DOHH2 (cell line): ENCODE measurements around the gene MTRFR.
"Not testable (repeated sequence)": the region's sequence is repeated elsewhere in the genome, so short reads cannot be mapped to it uniquely, and the experiment has no call there.

Experiments used
- H3F3A ChIP-seq: fragments of 200-600 bp; sonication (generic), shearing (Covaris generic); 2 replicates; pipeline ENCODE4 v1.6.0; 2016; ENCODE audit warnings: antibody characterized with exemption, mild to moderate bottlenecking; ENCODE audit not compliant: control insufficient read depth, insufficient read depth
- H3K27ac ChIP-seq: fragments of 200-600 bp; sonication (generic); 2 replicates; pipeline ENCODE4 v1.5.1; 2014; ENCODE audit warnings: low read depth, mild to moderate bottlenecking, low read length, moderate library complexity
- H3K27me3 ChIP-seq: fragments of 200-600 bp; sonication (generic); 2 replicates; pipeline ENCODE4 v1.6.1; 2014; ENCODE audit warnings: mild to moderate bottlenecking, low read length, mixed read lengths; ENCODE audit not compliant: control insufficient read depth
- H3K36me3 ChIP-seq: fragments of 200-600 bp; sonication (generic); 2 replicates; pipeline ENCODE4 v1.6.1; 2014; ENCODE audit warnings: mild to moderate bottlenecking, low read length, moderate library complexity, mixed read lengths; ENCODE audit not compliant: control insufficient read depth
- H3K4me1 ChIP-seq: fragments of 200-600 bp; sonication (generic); 2 replicates; pipeline ENCODE4 v1.6.1; 2014; ENCODE audit warnings: mild to moderate bottlenecking, low read length, mixed read lengths; ENCODE audit not compliant: control insufficient read depth
- H3K4me2 ChIP-seq: fragments of 200-600 bp; sonication (generic); 2 replicates; pipeline ENCODE4 v1.6.0; 2014; ENCODE audit warnings: mild to moderate bottlenecking, low read length, moderate library complexity
- H3K4me3 ChIP-seq: fragments of 200-600 bp; sonication (generic); 2 replicates; pipeline ENCODE4 v1.5.1; 2014; ENCODE audit warnings: mild to moderate bottlenecking, low read length, mixed read lengths
- H3K79me2 ChIP-seq: fragments of 200-600 bp; sonication (generic); 2 replicates; pipeline ENCODE4 v1.6.1; 2014; ENCODE audit warnings: mild to moderate bottlenecking, low read length, mixed read lengths; ENCODE audit not compliant: control insufficient read depth
- H3K9me2 ChIP-seq: fragments of 200-600 bp; sonication (generic); replicated peaks from 2 replicates; pipeline ENCODE4 v1.6.1; 2014; ENCODE audit warnings: mild to moderate bottlenecking, low read length, mixed read lengths; ENCODE audit not compliant: control insufficient read depth
- H3K9me3 ChIP-seq: fragments of 200-600 bp; sonication (generic); 2 replicates; pipeline ENCODE4 v1.6.1; 2014; ENCODE audit warnings: antibody characterized with exemption, low read length, mixed read lengths; ENCODE audit not compliant: control insufficient read depth, insufficient read depth
- H4K20me1 ChIP-seq: fragments of 200-600 bp; sonication (generic); 2 replicates; pipeline ENCODE4 v1.6.0; 2014; ENCODE audit warnings: low read depth, mild to moderate bottlenecking, antibody characterized with exemption, low read length, moderate library complexity; ENCODE audit not compliant: control insufficient read depth, insufficient read depth
- EZH2phosphoT487 ChIP-seq: fragments of 200-600 bp; sonication (generic); IDR thresholded peaks from 2 replicates; pipeline ENCODE4 v1.6.1; 2017; ENCODE audit warnings: borderline replicate concordance, mild to moderate bottlenecking, antibody characterized with exemption, low read length, moderate library complexity, mixed read lengths
- TF ChIP-seq, protein P1 (sequence below): fragments of 200-600 bp; sonication (generic); IDR thresholded peaks from one replicate; pipeline ENCODE4 v1.5.1; 2014; ENCODE audit warnings: antibody characterized with exemption, mild to moderate bottlenecking, low read depth, low read length; ENCODE audit not compliant: poor library complexity, severe bottlenecking

MTRFR gene

DNA sequence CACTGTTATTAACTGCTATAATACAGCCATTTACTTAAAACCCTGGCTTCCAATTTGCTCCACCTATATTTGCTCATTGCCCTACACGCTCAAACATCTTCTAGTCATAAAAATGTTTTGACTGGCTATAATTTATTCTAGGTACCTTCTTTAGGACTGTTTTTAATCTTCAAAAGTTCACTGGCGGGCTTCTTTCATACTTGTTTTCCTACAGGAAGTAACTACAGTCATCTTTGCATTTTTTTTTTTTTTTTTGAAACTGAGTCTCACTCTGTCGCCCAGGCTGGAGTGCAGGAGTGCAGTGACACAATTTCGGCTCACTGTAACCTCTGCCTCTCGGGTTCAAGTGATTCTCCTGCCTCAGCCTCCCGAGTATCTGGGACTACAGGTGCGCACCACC is 32.8 kb upstream of the MTRFR start:
- no peak overlapping the region for H3K4me2 ChIP-seq
- no peaks in the 10 kb centered on the region for H4K20me1 ChIP-seq
- 0 out of 2 replicates have a peak, but pooled peaks cover 4% of the 10 kb centered on the region for H3F3A ChIP-seq
- H3K9me3 ChIP-seq = no peaks in the 10 kb centered on the region
- no peak overlapping the region for H3K27ac ChIP-seq
- no peak overlapping the region for H3K4me3 ChIP-seq
- TF ChIP-seq, protein P1, sequence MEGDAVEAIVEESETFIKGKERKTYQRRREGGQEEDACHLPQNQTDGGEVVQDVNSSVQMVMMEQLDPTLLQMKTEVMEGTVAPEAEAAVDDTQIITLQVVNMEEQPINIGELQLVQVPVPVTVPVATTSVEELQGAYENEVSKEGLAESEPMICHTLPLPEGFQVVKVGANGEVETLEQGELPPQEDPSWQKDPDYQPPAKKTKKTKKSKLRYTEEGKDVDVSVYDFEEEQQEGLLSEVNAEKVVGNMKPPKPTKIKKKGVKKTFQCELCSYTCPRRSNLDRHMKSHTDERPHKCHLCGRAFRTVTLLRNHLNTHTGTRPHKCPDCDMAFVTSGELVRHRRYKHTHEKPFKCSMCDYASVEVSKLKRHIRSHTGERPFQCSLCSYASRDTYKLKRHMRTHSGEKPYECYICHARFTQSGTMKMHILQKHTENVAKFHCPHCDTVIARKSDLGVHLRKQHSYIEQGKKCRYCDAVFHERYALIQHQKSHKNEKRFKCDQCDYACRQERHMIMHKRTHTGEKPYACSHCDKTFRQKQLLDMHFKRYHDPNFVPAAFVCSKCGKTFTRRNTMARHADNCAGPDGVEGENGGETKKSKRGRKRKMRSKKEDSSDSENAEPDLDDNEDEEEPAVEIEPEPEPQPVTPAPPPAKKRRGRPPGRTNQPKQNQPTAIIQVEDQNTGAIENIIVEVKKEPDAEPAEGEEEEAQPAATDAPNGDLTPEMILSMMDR = no peak
- TF ChIP-seq EZH2phosphoT487 = no peak
- no peaks in the 10 kb centered on the region for H3K27me3 ChIP-seq
- no peaks in the 10 kb centered on the region for H3K79me2 ChIP-seq
- H3K9me2 ChIP-seq = no peaks in the 10 kb centered on the region
- peaks cover 73% of the 10 kb centered on the region for H3K36me3 ChIP-seq
- H3K4me1 ChIP-seq = no peaks in the 10 kb centered on the region

DNA sequence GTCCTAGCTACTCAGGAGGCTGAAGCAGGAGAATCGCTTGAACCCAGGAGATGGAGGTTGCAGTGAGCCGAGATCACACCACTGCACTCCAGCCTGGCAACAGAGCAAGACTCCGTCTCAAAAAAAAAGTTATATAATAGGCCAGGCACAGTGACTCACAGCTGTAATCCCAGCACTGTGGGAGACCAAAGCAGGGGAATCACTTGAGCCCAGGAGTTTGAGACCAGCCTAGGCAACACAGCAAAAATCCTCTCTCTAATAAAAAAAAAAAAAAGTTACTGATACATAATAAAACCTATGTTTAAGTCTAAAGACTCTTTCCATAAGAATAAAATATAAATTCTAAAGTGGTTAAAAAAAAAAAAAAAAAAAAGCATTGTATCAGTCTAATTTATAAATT is 26.4 kb upstream of the MTRFR start:
- not testable (repeated sequence) for H3K27ac ChIP-seq, H3K9me2 ChIP-seq, H3K4me3 ChIP-seq, H4K20me1 ChIP-seq, H3K27me3 ChIP-seq, H3F3A ChIP-seq, H3K4me2 ChIP-seq, H3K4me1 ChIP-seq, H3K79me2 ChIP-seq, H3K9me3 ChIP-seq
- peaks cover 71% of the 10 kb centered on the region for H3K36me3 ChIP-seq

DNA sequence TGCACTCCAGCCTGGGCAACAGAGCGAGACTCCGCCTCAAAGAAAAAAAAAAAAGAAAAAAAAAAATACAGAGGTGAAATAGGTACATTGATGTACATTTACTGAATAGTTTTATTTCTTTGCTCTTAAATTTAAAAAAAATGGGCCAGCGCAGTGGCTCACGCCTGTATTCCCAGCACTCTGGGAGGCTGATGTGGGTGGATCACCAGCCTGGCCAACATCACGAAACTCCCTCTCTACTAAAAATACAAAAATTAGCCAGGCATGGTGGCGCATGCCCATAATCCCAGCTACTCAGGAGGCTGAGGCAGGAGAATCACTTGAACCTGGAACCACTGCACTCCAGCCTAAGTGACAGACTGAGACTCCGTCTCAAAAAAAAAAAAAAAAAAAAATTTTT is 25.4 kb upstream of the MTRFR start:
- H3K4me1 ChIP-seq, H3K79me2 ChIP-seq, H3K9me2 ChIP-seq, H3K4me3 ChIP-seq, H3K4me2 ChIP-seq, H3K9me3 ChIP-seq, H3K27me3 ChIP-seq, H3F3A ChIP-seq, H4K20me1 ChIP-seq, H3K27ac ChIP-seq: not testable (repeated sequence)
- H3K36me3 ChIP-seq = peaks cover 66% of the 10 kb centered on the region

DNA sequence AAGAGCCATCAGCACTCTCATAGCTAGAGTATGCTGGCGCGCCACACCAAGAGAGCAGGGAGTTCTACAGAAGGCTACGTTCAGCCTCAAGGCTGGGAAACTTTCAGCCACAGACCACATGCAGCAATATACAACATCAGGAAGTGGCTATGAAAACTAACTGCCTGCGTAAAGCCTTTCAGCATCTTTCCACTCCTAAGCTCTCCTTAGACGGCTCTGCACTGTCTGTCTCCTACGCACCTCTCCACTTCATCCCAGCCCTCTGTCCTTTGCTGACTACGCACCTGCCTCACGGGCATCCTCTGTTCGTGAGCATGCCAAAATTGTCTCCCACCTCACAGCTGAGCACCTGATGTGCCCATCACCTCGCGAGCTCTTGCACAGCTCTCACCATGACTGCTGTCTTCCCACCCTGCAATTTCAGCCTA is 10.0 kb upstream of the MTRFR start:
- H3K4me2 ChIP-seq = no peak overlapping the region
- H4K20me1 ChIP-seq = no peaks in the 10 kb centered on the region
- TF ChIP-seq EZH2phosphoT487 = no peak
- TF ChIP-seq, protein P1 = no peak
- H3K79me2 ChIP-seq = peaks cover 42% of the 10 kb centered on the region
- H3F3A ChIP-seq = no peaks in the 10 kb centered on the region
- H3K36me3 ChIP-seq = peaks cover 50% of the 10 kb centered on the region
- no peaks in the 10 kb centered on the region for H3K27me3 ChIP-seq
- no peak overlapping the region for H3K4me3 ChIP-seq
- H3K9me3 ChIP-seq = no peaks in the 10 kb centered on the region
- H3K27ac ChIP-seq = no peak overlapping the region
- H3K9me2 ChIP-seq = no peaks in the 10 kb centered on the region
- H3K4me1 ChIP-seq = peaks cover 5% of the 10 kb centered on the region; the same call in 1 of the 2 replicates
